Neural cell (in vitro differentiated cells): ENCODE results near the gene SLC29A4. TPM values are rescaled to one million over a fixed set of nuclear protein-coding genes. Genes with fewer than 3 reads are reported as not detected.

ENCODE experiments used
- H2AFZ ChIP-seq: fragments of 200-600, 300-800 bp; sonication (generic), shearing (Covaris generic); 2 replicates; pipeline ENCODE4 v1.6.0; 2014; ENCODE audit warnings: low read depth, mild to moderate bottlenecking, antibody characterized with exemption, low read length, moderate library complexity
- H3F3A ChIP-seq: fragments of 200-600 bp; shearing (Covaris generic); 2 replicates; pipeline ENCODE4 v1.6.1; 2016; ENCODE audit warnings: mild to moderate bottlenecking, moderate library complexity, mixed read lengths, antibody characterized with exemption, low read length; ENCODE audit not compliant: insufficient read depth, poor library complexity, severe bottlenecking
- H3K27ac ChIP-seq: fragments of 200-600, 300-800 bp; sonication (generic), shearing (Covaris generic); 2 replicates; pipeline ENCODE4 v1.5.1; 2014; ENCODE audit warnings: mild to moderate bottlenecking, low read length, moderate library complexity
- H3K27me3 ChIP-seq: fragments of 300-800, 200-600 bp; sonication (generic), shearing (Covaris generic); 2 replicates; pipeline ENCODE4 v1.6.0; 2014; ENCODE audit warnings: mild to moderate bottlenecking, low read depth, low read length, moderate library complexity; ENCODE audit not compliant: insufficient read depth
- H3K36me3 ChIP-seq: fragments of 300-800, 200-600 bp; sonication (generic), shearing (Covaris generic); 2 replicates; pipeline ENCODE4 v1.5.1; 2014; ENCODE audit warnings: mild to moderate bottlenecking, antibody characterized with exemption, low read length, moderate library complexity; ENCODE audit not compliant: insufficient read depth
- H3K4me2 ChIP-seq: fragments of 300-800, 200-600 bp; sonication (generic), shearing (Covaris generic); 2 replicates; pipeline ENCODE4 v1.6.0; 2014; ENCODE audit warnings: mild to moderate bottlenecking, low read length
- H3K4me3 ChIP-seq: fragments of 300-800, 200-600 bp; sonication (generic), shearing (Covaris generic); 2 replicates; pipeline ENCODE4 v1.5.1; 2014; ENCODE audit warnings: mild to moderate bottlenecking, low read length, moderate library complexity
- H3K79me2 ChIP-seq: fragments of 200-600 bp; shearing (Covaris generic); replicated peaks from 2 replicates; pipeline ENCODE4 v1.6.0; 2014; ENCODE audit warnings: mild to moderate bottlenecking, low read length, moderate library complexity; ENCODE audit not compliant: insufficient read depth
- H3K9ac ChIP-seq: fragments of 300-800, 200-600 bp; sonication (generic), shearing (Covaris generic); 2 replicates; pipeline ENCODE4 v1.6.1; 2016; ENCODE audit warnings: mild to moderate bottlenecking, low read length, mixed read lengths
- H3K9me2 ChIP-seq: fragments of 200-600 bp; shearing (Covaris generic); 2 replicates; pipeline ENCODE4 v1.6.1; 2016; ENCODE audit warnings: mild to moderate bottlenecking, low read length, mixed read lengths; ENCODE audit not compliant: insufficient read depth
- H3K9me3 ChIP-seq: fragments of 200-600, 300-800 bp; sonication (generic), shearing (Covaris generic); 2 replicates; pipeline ENCODE4 v1.6.1; 2016; ENCODE audit warnings: mild to moderate bottlenecking, mixed run types, low read length, moderate library complexity, mixed read lengths
- H4K20me1 ChIP-seq: fragments of 200-600 bp; shearing (Covaris generic); 2 replicates; pipeline ENCODE4 v1.6.1; 2016; ENCODE audit warnings: mild to moderate bottlenecking, mixed run types; ENCODE audit not compliant: insufficient read depth
- CTCF ChIP-seq: fragments of 450-650 bp; IDR thresholded peaks from 2 replicates; pipeline ENCODE4 v1.5.1; 2014; ENCODE audit warnings: antibody characterized with exemption, mild to moderate bottlenecking, moderate library complexity; ENCODE audit not compliant: poor library complexity, severe bottlenecking
- EP300 ChIP-seq: fragments of 450-650 bp; conservative IDR thresholded peaks from 2 replicates; pipeline ENCODE4 v1.6.1; 2014; ENCODE audit warnings: antibody characterized with exemption, mild to moderate bottlenecking, moderate library complexity; ENCODE audit not compliant: poor library complexity, severe bottlenecking
- EZH2 ChIP-seq: fragments of 200-600, 300-800 bp; shearing (Covaris generic), sonication (generic); IDR thresholded peaks from 2 replicates; pipeline ENCODE4 v1.6.1; 2014; ENCODE audit warnings: antibody characterized with exemption, low read length, borderline replicate concordance, mild to moderate bottlenecking; ENCODE audit not compliant: insufficient read depth, poor library complexity, severe bottlenecking
- MXI1 ChIP-seq: fragments of 450-650 bp; conservative IDR thresholded peaks from 2 replicates; pipeline ENCODE4 v1.6.1; 2014; ENCODE audit warnings: antibody characterized with exemption, mild to moderate bottlenecking; ENCODE audit not compliant: poor library complexity, severe bottlenecking
- POLR2AphosphoS5 ChIP-seq: IDR thresholded peaks from 2 replicates; pipeline ENCODE4 v1.6.1; 2012
- RAD21 ChIP-seq: fragments of 450-650 bp; conservative IDR thresholded peaks from 2 replicates; pipeline ENCODE4 v1.6.1; 2014; ENCODE audit warnings: antibody characterized with exemption, mild to moderate bottlenecking, moderate library complexity
- REST ChIP-seq: IDR thresholded peaks from 2 replicates; pipeline ENCODE4 v1.6.1; 2012; ENCODE audit warnings: borderline replicate concordance
- SMC3 ChIP-seq: fragments of 450-650 bp; conservative IDR thresholded peaks from 2 replicates; pipeline ENCODE4 v1.6.1; 2014; ENCODE audit warnings: antibody characterized with exemption, mild to moderate bottlenecking, moderate library complexity; ENCODE audit not compliant: poor library complexity
- TAF1 ChIP-seq: IDR thresholded peaks from 2 replicates; pipeline ENCODE4 v1.6.1; 2012; ENCODE audit warnings: low read depth
- polyA plus RNA-seq: library from polyadenylated mRNA; depleted of rRNA; stranded (reverse); fragments of >200 nt; gene quantifications from 2 replicates; pipeline ENCODE4 v1.2.3, GENCODE V29; 2014

SLC29A4 gene
- polyA plus RNA-seq, 1 donor from 2014 or later = 32.4 TPM

- H4K20me1 ChIP-seq = no peaks in the 10 kb centered on the region
- no peaks in the 10 kb centered on the region for H3K9me3 ChIP-seq
- H3K36me3 ChIP-seq = no peaks in the 10 kb centered on the region
- peaks cover 22% of the 10 kb centered on the region for H3K79me2 ChIP-seq
- TF ChIP-seq MXI1 = no peak
- TF ChIP-seq TAF1 = no peak
- TF ChIP-seq EP300 = no peak
- TF ChIP-seq EZH2 = no peak
- no peak for TF ChIP-seq POLR2AphosphoS5
- no peak for TF ChIP-seq RAD21
- no peak for TF ChIP-seq CTCF
- no peak for TF ChIP-seq REST
- no peak for TF ChIP-seq SMC3
- H3K9ac ChIP-seq = no peak overlapping the region
- H3K27ac ChIP-seq = no peak overlapping the region
- H3K27me3 ChIP-seq = no peaks in the 10 kb centered on the region
- H3K9me2 ChIP-seq = no peaks in the 10 kb centered on the region
- no peak overlapping the region for H2AFZ ChIP-seq
- no peaks in the 10 kb centered on the region for H3F3A ChIP-seq
- no peak overlapping the region for H3K4me3 ChIP-seq
- no peak overlapping the region for H3K4me2 ChIP-seq
Measured at GRCh38 chr7:5332579-5332978, 49.8 kb downstream of the SLC29A4 start.

- Histone ChIP-seq H3K4me2 (no peak overlapping the region), H3K9me2 (no peaks in the 10 kb centered on the region), H2AFZ (no peak overlapping the region), H3K79me2 (peaks cover 22% of the 10 kb centered on the region), H3F3A (no peaks in the 10 kb centered on the region), H3K27me3 (no peaks in the 10 kb centered on the region), H3K9ac (no peak overlapping the region), H3K36me3 (no peaks in the 10 kb centered on the region), H3K9me3 (no peaks in the 10 kb centered on the region), H4K20me1 (no peaks in the 10 kb centered on the region), H3K4me3 (no peak overlapping the region), H3K27ac (no peak overlapping the region)
- no peak for TF ChIP-seq REST
- no peak for TF ChIP-seq EZH2
- TF ChIP-seq POLR2AphosphoS5 = no peak
- no peak for TF ChIP-seq SMC3
- no peak for TF ChIP-seq EP300
- TF ChIP-seq RAD21 = no peak
Measured at GRCh38 chr7:5333121-5334045, 50.6 kb downstream of the SLC29A4 start.
